ENCODE measurements around the gene TFR2. TPM values are rescaled to one million over a fixed set of nuclear protein-coding genes. Genes with fewer than 3 reads are reported as not detected.

TFR2 gene
- total RNA-seq, 1 donor from 2014 or later, result 16.7 TPM

- Mint-ChIP-seq H3K4me3 (ENCODE audit: low read depth) (no peak overlapping the region), H3K27me3 (ENCODE audit: low read depth) (no peaks in the 10 kb centered on the region), H3K4me1 (ENCODE audit: low read depth) (peaks cover 4% of the 10 kb centered on the region), H3K27ac (no peak overlapping the region), H3K9me3 (no peaks in the 10 kb centered on the region), H3K36me3 (ENCODE audit: low read depth) (peaks cover 30% of the 10 kb centered on the region)
- intact Hi-C loops (cut with micrococcal nuclease), result no loop called here
- no peak for DNase-seq (ENCODE audit: low spot score)
These were observed 66.8 kb downstream of the TFR2 start for GRCh38 chr7:100574362-100575205.

- Mint-ChIP-seq H3K36me3 (ENCODE audit: low read depth) (peaks cover 27% of the 10 kb centered on the region), H3K27me3 (ENCODE audit: low read depth) (no peaks in the 10 kb centered on the region), H3K4me3 (ENCODE audit: low read depth) (no peak within 1 kb of the TSS), H3K27ac (no peak within 1 kb of the TSS), H3K9me3 (no peaks in the 10 kb centered on the region), H3K4me1 (ENCODE audit: low read depth) (peaks cover 12% of the 10 kb centered on the region)
- intact Hi-C loops (cut with micrococcal nuclease), result no loop called here
- no peak for DNase-seq (ENCODE audit: low spot score)
These were observed 67.5 kb downstream of the TFR2 start, which contains the start of gene SAP25 for GRCh38 chr7:100573691-100574361. SAP25 (minus strand) TSS chr7:100573900; CDS start chr7:100573742, 158 bp downstream.

GRCh38 chr7:100572949-100573675, 68.2 kb downstream of the TFR2 start:
- no peak for DNase-seq (ENCODE audit: low spot score)
- Mint-ChIP-seq H3K4me1 (ENCODE audit: low read depth) (peaks cover 16% of the 10 kb centered on the region), H3K27ac (no peak overlapping the region), H3K9me3 (no peaks in the 10 kb centered on the region), H3K27me3 (ENCODE audit: low read depth) (no peaks in the 10 kb centered on the region), H3K36me3 (ENCODE audit: low read depth) (peaks cover 25% of the 10 kb centered on the region), H3K4me3 (ENCODE audit: low read depth) (no peak overlapping the region)
- intact Hi-C loops (cut with micrococcal nuclease), result no loop called here

- no peak for DNase-seq (ENCODE audit: low spot score)
- Mint-ChIP-seq H3K27me3 (ENCODE audit: low read depth) (no peaks in the 10 kb centered on the region), H3K4me3 (ENCODE audit: low read depth) (no peak overlapping the region), H3K4me1 (ENCODE audit: low read depth) (peaks cover 20% of the 10 kb centered on the region), H3K27ac (no peak overlapping the region), H3K36me3 (ENCODE audit: low read depth) (peaks cover 19% of the 10 kb centered on the region), H3K9me3 (no peaks in the 10 kb centered on the region)
- intact Hi-C loops (cut with micrococcal nuclease), result no loop called here
These were observed 68.9 kb downstream of the TFR2 start for GRCh38 chr7:100572281-100572948.

GRCh38 chr7:100571829-100572116, 69.6 kb downstream of the TFR2 start:
- Mint-ChIP-seq H3K4me3 (ENCODE audit: low read depth) (no peak overlapping the region), H3K9me3 (no peaks in the 10 kb centered on the region), H3K4me1 (ENCODE audit: low read depth) (peaks cover 20% of the 10 kb centered on the region), H3K36me3 (ENCODE audit: low read depth) (peaks cover 19% of the 10 kb centered on the region), H3K27ac (no peak overlapping the region), H3K27me3 (ENCODE audit: low read depth) (no peaks in the 10 kb centered on the region)
- DNase-seq (ENCODE audit: low spot score), result no peak
- intact Hi-C loops (cut with micrococcal nuclease), result no loop called here

GRCh38 chr7:100570954-100571828, 70.2 kb downstream of the TFR2 start:
- H3K27me3 Mint-ChIP-seq (ENCODE audit: low read depth), result no peaks in the 10 kb centered on the region
- DNase-seq (ENCODE audit: low spot score), result no peak
- no peaks in the 10 kb centered on the region for H3K9me3 Mint-ChIP-seq
- H3K4me1 Mint-ChIP-seq (ENCODE audit: low read depth), result peaks cover 20% of the 10 kb centered on the region
- no peak overlapping the region for H3K4me3 Mint-ChIP-seq (ENCODE audit: low read depth)
- H3K27ac Mint-ChIP-seq, result no peak overlapping the region
- intact Hi-C loops (cut with micrococcal nuclease), result no loop called here
- peaks cover 14% of the 10 kb centered on the region for H3K36me3 Mint-ChIP-seq (ENCODE audit: low read depth)

Other genes starting within 250 kb of the TFR2 start
- gene ZCWPW1, start 212.8 kb downstream of the TFR2 start, total RNA-seq, result 1.1 and 3.5 TPM in 2 replicates
- gene MEPCE, start 211.7 kb downstream of the TFR2 start, total RNA-seq, result 50.9 and 51.0 TPM in 2 replicates
- gene PPP1R35, start 205.1 kb downstream of the TFR2 start, total RNA-seq, result 59.8 and 63.6 TPM in 2 replicates
- gene SPACDR, start 177.3 kb downstream of the TFR2 start, total RNA-seq, result 3.2 and 4.5 TPM in 2 replicates
- gene TSC22D4, start 162.3 kb downstream of the TFR2 start, total RNA-seq, result 103 and 106 TPM in 2 replicates
- gene NYAP1, start 157.6 kb downstream of the TFR2 start, total RNA-seq, result 0.27 and 0.34 TPM in 2 replicates
- gene AGFG2, start 102.3 kb downstream of the TFR2 start, total RNA-seq, result 75.5 and 75.7 TPM in 2 replicates
- 11.3 and 11.8 TPM in 2 replicates for gene SAP25, start 67.7 kb downstream of the TFR2 start, total RNA-seq
- gene LRCH4, start 55.4 kb downstream of the TFR2 start, total RNA-seq, result 105 and 106 TPM in 2 replicates
- 0.37 and 0.91 TPM in 2 replicates for gene FBXO24, start 55.2 kb downstream of the TFR2 start, total RNA-seq
- 8.6 and 10.3 TPM in 2 replicates for gene PCOLCE, start 39.2 kb downstream of the TFR2 start, total RNA-seq
- 14.1 TPM in 2 replicates for gene MOSPD3, start 29.0 kb downstream of the TFR2 start, total RNA-seq
- gene ACTL6B, start 14.9 kb upstream of the TFR2 start, total RNA-seq, result not detected in 2 replicates
- 221 and 224 TPM in 2 replicates for gene GNB2, start 32.2 kb upstream of the TFR2 start, total RNA-seq
- gene GIGYF1, start 52.7 kb upstream of the TFR2 start, total RNA-seq, result 51.0 and 53.9 TPM in 2 replicates
- gene POP7, start 64.6 kb upstream of the TFR2 start, total RNA-seq, result 67.6 and 68.7 TPM in 2 replicates
- gene EPO, start 78.9 kb upstream of the TFR2 start, total RNA-seq, result 0.14 TPM in 1 of 2 replicates, not detected in the other
- gene ZAN, start 92.0 kb upstream of the TFR2 start, total RNA-seq, result not detected in 2 replicates
- gene EPHB4, start 186.0 kb upstream of the TFR2 start, total RNA-seq, result 2.1 and 2.4 TPM in 2 replicates
- 27.3 and 31.6 TPM in 2 replicates for gene SLC12A9, start 211.2 kb upstream of the TFR2 start, total RNA-seq
- gene TRIP6, start 225.8 kb upstream of the TFR2 start, total RNA-seq, result 38.5 and 38.7 TPM in 2 replicates
- 280 and 290 TPM in 2 replicates for gene SRRT, start 233.6 kb upstream of the TFR2 start, total RNA-seq
- 3.8 and 5.0 TPM in 2 replicates for gene UFSP1, start 248.2 kb upstream of the TFR2 start, total RNA-seq

Data from activated T-helper 2 cell treated with anti-CD3 and anti-CD28 coated beads, Interferon-gamma antibody, Interleukin-2, Interleukin-4, amounts not matched to agents 10 μg/mL and 5 μg/mL and 100 μg/mL, durations not matched to agents 14 hours and 24 hours and 36 hours (primary cell).